Mononuclear cell (primary cell): Measurements from ENCODE around the gene TFEB. TPM values are rescaled to one million over a fixed set of nuclear protein-coding genes. Genes with fewer than 3 reads are reported as not detected.
"Not testable (repeated sequence)": the region's sequence is repeated elsewhere in the genome, so short reads cannot be mapped to it uniquely, and the experiment has no call there.

ENCODE experiments used
- H3K27me3 ChIP-seq: 2 replicates; pipeline ENCODE4 v1.6.0; 2011; ENCODE audit warnings: low read length, control low read depth; ENCODE audit not compliant: insufficient read depth
- H3K4me1 ChIP-seq: 2 replicates; pipeline ENCODE4 v1.5.1; 2011; ENCODE audit warnings: mild to moderate bottlenecking, low read length, control low read depth; ENCODE audit not compliant: insufficient read depth
- H3K4me3 ChIP-seq: 2 replicates; pipeline ENCODE4 v1.5.1; 2011; ENCODE audit warnings: mild to moderate bottlenecking, low read length, moderate library complexity
- H3K9me3 ChIP-seq: 2 replicates; pipeline ENCODE4 v1.5.1; 2011; ENCODE audit warnings: low read depth, mild to moderate bottlenecking, control low read depth, low read length
- total RNA-seq: library from RNA; depleted of rRNA; stranded (reverse); fragments of >200 nt; gene quantifications from one replicate; pipeline ENCODE4 v1.2.3, GENCODE V29; 2012

Gene TFEB
- total RNA-seq, 1 donor = 18.1 TPM

GRCh38 chr6:41770381-41771057 lies 35.1 kb upstream of the TFEB start:
- H3K27me3 ChIP-seq = no peaks in the 10 kb centered on the region
- H3K4me3 ChIP-seq = no peak overlapping the region
- H3K9me3 ChIP-seq = no peaks in the 10 kb centered on the region
- no peaks in the 10 kb centered on the region for H3K4me1 ChIP-seq

- Histone ChIP-seq H3K4me3 (no peak overlapping the region), H3K27me3 (no peaks in the 10 kb centered on the region), H3K9me3 (no peaks in the 10 kb centered on the region), H3K4me1 (no peaks in the 10 kb centered on the region)
Measured at GRCh38 chr6:41769376-41769775, 34.0 kb upstream of the TFEB start.

- Histone ChIP-seq H3K4me3 (no peak overlapping the region), H3K27me3 (no peaks in the 10 kb centered on the region), H3K9me3 (no peaks in the 10 kb centered on the region), H3K4me1 (no peaks in the 10 kb centered on the region)
Measured at GRCh38 chr6:41768545-41769308, 33.3 kb upstream of the TFEB start.

- H3K4me3 ChIP-seq = no peak overlapping the region
- no peaks in the 10 kb centered on the region for H3K9me3 ChIP-seq
- no peaks in the 10 kb centered on the region for H3K4me1 ChIP-seq
- no peaks in the 10 kb centered on the region for H3K27me3 ChIP-seq
Measured at GRCh38 chr6:41767112-41767833, 31.9 kb upstream of the TFEB start.

DNA sequence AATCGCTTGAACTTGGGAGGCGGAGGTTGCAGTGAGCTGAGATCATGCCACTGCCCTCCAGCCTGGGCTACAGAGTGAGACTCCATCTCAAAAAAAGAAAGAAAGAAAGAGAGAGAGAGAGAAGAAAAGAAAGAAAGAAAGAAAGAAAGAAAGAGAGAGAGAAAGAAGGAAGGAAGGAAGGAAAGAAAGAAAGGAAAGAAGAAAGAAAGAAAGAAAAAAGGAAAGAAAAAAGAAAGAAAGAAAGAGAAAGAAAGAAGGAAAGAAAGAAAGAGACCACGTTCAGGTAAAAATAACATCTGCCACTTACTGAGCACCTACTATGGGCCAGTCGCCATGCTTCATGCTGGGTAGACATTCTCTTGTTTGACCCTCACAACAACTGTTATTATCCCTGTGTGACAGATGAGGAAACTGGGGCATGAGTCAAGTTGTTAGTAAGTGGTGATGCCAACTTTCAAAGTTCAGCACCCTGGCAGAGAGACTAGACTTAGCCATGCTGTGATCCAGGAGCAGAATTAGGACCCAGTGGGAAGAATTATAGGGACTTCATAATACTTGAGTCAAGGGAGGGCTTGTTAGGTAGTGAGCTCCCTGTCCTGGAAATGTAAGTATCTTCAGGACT lies 30.7 kb upstream of the TFEB start:
- not testable (repeated sequence) for H3K4me1 ChIP-seq, H3K4me3 ChIP-seq, H3K27me3 ChIP-seq, H3K9me3 ChIP-seq

DNA sequence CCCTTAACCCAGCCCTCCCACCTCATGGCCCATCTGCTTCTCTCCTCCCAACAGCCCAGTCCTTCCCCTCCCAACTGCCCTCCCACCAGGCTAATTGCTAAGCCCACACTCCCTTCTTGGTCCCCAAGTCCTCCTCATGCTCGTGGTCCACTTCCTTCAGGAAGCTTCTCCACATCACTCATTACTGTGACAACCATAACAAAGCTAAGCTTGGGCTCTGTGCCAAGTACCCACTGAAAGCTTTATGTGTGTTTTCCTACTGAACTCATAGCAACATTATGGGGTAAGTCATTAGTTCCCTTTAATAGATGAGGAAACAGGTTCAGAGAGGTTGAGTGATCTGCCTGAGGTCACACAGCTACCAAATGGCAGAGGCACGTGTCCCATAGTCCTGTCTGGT lies 28.1 kb upstream of the TFEB start:
- no peaks in the 10 kb centered on the region for H3K4me1 ChIP-seq
- H3K4me3 ChIP-seq = no peak overlapping the region
- H3K9me3 ChIP-seq = no peaks in the 10 kb centered on the region
- H3K27me3 ChIP-seq = no peaks in the 10 kb centered on the region

GRCh38 chr6:41759905-41760579 lies 24.6 kb upstream of the TFEB start:
- H3K4me3 ChIP-seq = no peak overlapping the region
- no peaks in the 10 kb centered on the region for H3K9me3 ChIP-seq
- H3K4me1 ChIP-seq = no peaks in the 10 kb centered on the region
- H3K27me3 ChIP-seq = no peaks in the 10 kb centered on the region

- no peaks in the 10 kb centered on the region for H3K9me3 ChIP-seq
- H3K4me3 ChIP-seq = no peak overlapping the region
- no peaks in the 10 kb centered on the region for H3K27me3 ChIP-seq
- H3K4me1 ChIP-seq = no peaks in the 10 kb centered on the region
Measured at GRCh38 chr6:41759106-41759904, 23.9 kb upstream of the TFEB start.

DNA sequence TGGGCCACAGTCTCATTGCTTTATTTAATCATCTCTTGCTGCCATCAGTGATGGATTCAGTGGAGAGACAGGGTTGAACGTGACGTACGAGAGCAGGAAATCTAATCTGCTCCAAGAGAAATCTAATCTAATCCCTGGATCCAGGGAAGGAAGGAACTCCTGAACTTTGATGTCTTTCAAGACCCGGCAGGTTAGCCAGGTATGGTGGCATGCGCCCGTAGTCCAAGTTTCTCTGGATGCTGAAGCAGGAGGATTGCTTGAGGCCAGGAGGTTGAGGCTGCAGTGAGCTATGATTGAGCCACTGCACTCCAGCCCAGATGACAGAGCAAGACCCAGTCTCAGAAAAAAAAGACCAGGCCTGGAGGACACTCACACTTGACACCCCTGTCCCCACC lies 23.2 kb upstream of the TFEB start:
- H3K27me3 ChIP-seq = no peaks in the 10 kb centered on the region
- H3K4me1 ChIP-seq = no peaks in the 10 kb centered on the region
- H3K9me3 ChIP-seq = no peaks in the 10 kb centered on the region
- H3K4me3 ChIP-seq = no peak overlapping the region

GRCh38 chr6:41757931-41758640 lies 22.7 kb upstream of the TFEB start:
- Histone ChIP-seq H3K9me3 (no peaks in the 10 kb centered on the region), H3K4me3 (no peak overlapping the region), H3K4me1 (no peaks in the 10 kb centered on the region), H3K27me3 (no peaks in the 10 kb centered on the region)

- no peaks in the 10 kb centered on the region for H3K4me1 ChIP-seq
- H3K27me3 ChIP-seq = no peaks in the 10 kb centered on the region
- no peak overlapping the region for H3K4me3 ChIP-seq
- H3K9me3 ChIP-seq = no peaks in the 10 kb centered on the region
Measured at GRCh38 chr6:41757271-41757670, 21.9 kb upstream of the TFEB start.

GRCh38 chr6:41756354-41756753 lies 20.9 kb upstream of the TFEB start:
- Histone ChIP-seq H3K4me1 (no peaks in the 10 kb centered on the region), H3K27me3 (no peaks in the 10 kb centered on the region), H3K9me3 (no peaks in the 10 kb centered on the region), H3K4me3 (no peak overlapping the region)

GRCh38 chr6:41755895-41756294 lies 20.5 kb upstream of the TFEB start:
- Histone ChIP-seq H3K9me3 (no peaks in the 10 kb centered on the region), H3K4me3 (no peak overlapping the region), H3K27me3 (no peaks in the 10 kb centered on the region), H3K4me1 (no peaks in the 10 kb centered on the region)

GRCh38 chr6:41750374-41750773 lies 15.0 kb upstream of the TFEB start:
- H3K4me1 ChIP-seq = no peaks in the 10 kb centered on the region
- H3K9me3 ChIP-seq = no peaks in the 10 kb centered on the region
- no peak overlapping the region for H3K4me3 ChIP-seq
- no peaks in the 10 kb centered on the region for H3K27me3 ChIP-seq
